ENCODE results near the gene GPR68.
"Not testable (repeated sequence)": the region's sequence is repeated elsewhere in the genome, so short reads cannot be mapped to it uniquely, and the experiment has no call there.

The GPR68 gene

DNA sequence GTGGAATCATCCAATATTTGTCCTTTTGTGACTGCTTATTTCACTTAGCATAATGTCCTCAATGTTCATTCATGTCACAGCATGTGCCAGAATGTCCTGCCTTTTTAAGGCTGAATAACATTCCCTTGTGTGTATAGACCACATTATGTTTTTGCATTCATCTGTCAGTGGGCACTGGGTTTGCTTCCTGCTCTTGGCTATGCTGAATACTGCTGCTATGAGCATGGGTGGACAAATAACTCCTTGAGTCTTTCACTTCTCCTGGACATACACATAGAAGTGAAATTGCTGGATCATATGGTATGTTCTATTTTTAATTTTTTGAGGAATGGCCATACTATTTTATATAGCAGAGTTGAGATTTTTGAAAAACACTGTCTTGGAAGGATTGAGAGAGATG lies 46.9 kb downstream of the GPR68 start:
- DNase-seq (ENCODE audit: low read depth in 1 of 2, low spot score in 1 of 2): no peak

DNA sequence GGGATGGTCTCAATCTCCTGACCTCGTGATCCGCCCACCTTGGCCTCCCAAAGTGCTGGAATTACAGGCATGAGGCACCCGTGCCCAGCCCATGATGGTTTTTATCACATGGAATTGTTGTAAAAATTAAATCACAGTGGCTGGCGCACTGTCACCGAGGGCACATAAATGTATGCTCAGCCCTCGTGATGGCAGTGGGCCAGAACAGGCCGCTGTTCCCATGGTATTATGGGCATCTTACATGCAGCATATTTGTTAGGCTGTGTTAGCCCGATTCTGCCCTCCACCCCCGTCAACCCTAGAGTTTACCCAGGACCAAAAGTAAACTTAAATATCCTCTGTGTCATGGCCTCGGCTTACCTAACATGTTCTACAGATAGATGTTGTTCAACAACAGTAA lies 48.6 kb downstream of the GPR68 start:
- DNase-seq (ENCODE audit: low read depth in 1 of 2, low spot score in 1 of 2): no peak

DNA sequence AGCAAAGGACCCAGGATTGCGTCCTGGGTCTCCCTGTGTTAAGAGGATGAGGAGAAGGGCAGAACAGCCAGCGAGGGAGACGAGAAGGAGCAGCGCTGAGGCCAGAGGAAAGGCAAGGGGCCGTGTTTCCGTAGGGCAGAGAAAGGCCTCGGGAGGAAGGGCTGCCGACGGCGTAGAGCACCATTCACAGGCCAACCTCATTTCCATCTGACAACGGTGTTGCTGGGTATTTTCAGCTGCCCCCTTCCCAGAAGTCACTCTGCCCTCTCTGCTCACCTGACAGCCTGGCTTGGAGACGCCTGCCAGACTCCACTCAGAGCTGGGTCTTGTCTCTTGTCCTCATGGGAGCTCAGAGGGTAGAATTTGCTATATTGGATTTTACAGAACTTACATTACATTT lies 51.4 kb downstream of the GPR68 start:
- no peak for DNase-seq (ENCODE audit: low read depth in 1 of 2, low spot score in 1 of 2)

DNA sequence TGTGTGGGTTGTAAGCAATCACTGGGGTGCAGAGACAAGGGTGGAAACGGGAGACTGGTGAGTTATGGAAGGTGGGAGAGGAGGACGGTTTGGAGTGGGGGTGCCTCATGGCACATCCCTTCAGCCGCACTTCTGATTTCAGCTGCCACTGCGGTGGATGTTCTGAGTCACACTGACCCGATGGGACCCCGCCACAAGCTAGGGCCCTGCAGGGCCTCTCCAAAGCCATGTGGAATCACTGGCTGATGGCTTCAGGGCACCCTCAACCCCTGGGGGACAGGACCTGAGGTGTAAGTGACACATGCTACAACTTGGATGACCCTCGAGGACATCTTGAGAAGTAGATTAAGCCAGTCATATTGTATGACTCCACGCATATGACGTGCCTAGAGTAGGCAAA lies 53.7 kb downstream of the GPR68 start:
- DNase-seq (ENCODE audit: low read depth in 1 of 2, low spot score in 1 of 2): no peak

DNA sequence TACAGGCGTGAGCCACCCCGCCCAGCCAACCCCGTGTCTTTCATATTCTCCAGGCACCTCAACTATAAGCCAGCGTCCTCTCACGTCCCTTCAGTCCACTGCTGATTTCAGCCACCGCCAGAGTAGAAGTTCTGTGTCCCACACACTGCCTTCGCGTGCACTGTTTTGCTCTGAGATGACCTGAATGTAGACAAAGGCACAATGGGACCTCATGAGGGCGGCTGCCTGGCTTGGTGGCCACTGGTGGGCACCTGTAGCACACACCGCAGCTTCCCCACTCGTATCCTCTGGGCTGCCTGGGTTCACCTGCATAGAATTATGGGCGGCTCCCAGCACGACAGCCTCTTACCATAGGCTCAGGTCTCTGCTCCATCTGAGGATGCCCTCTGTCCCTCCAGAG lies 57.2 kb downstream of the GPR68 start:
- DNase-seq (ENCODE audit: low read depth in 1 of 2, low spot score in 1 of 2): no peak

DNA sequence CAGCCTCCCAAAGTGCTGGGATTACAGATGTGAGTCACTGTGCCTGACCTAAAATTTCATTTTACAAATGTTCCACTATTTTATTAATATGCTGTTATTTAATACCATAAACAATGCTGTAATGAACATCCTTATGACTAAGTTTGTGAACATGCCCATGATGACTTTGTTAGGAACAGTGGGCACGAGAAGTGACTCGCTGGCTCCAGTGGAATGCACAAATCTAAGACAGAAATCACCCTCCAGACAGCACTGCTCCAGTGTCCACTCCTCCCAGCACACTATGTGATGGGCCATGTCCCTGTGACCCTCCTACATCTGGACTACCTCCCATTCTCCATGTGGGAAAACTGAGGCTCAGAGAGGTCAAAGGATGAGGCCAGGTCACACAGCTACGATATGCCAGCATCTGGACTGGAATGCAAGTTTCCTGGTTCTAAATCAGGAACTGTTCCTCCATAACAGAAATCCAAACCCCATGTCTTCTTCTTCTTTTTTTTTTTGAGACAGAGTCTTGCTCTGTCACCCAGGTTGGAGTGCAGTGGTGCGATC lies 57.9 kb downstream of the GPR68 start:
- DNase-seq (ENCODE audit: low read depth in 1 of 2, low spot score in 1 of 2): no peak

DNA sequence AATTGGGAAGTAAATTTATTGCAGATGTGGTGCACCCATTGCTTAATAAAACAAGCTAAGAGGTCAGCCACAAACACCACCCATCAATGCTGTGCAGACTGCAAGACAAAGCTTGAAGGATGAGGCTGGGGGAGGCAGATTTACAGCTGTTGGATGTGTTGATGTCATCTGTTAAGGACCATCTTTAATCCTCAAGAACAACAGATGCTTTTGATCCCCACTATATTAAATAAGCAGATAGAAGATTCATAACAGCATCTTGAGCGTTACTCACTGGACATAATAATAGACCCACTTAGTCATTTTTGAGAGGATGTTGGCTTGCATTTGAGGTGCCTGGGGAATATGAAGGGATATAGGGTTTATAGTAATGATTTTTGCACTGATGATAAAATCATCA lies 58.8 kb downstream of the GPR68 start:
- no peak for DNase-seq (ENCODE audit: low read depth in 1 of 2, low spot score in 1 of 2)

DNA sequence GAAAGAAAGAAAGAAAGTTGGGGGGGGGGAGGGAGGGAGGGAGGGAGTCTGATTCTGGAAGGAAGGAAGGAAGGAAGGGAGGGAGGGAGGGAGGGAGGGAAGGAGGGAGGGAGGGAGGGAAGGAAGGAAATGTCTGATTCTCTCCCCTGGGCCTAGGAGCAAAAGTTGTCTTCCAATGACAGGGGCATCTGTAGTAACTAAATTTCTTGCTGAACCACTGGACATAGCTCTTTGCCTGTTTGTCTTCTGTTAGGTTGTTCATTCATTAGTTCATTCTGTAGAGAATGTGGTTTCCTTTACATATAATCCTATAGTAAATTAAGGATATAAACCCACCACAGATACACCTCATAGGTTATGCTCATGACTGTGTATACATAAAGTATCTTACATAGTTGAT lies 59.9 kb downstream of the GPR68 start:
- no peak for DNase-seq (ENCODE audit: low read depth in 1 of 2, low spot score in 1 of 2)

DNA sequence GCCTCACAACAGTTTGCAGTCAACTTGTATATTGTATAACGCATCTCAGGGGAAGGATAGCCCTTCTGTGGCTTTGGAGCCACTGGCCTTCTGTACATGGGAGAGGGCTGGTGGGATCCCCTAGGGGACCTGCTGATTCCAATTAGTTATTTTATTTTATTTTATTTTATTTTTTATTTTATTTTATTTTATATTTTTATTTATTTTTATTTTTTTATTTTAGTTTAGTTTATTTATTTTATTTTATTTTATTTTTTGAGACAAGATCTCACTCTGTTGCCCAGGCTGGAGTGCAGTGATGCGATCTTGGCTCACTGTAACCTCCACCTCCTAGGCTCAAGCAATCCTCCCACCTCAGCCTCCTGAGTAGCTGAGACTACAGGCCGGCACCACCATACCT lies 61.8 kb downstream of the GPR68 start:
- DNase-seq (ENCODE audit: low read depth in 1 of 2, low spot score in 1 of 2): not testable (repeated sequence)

Measured in stimulated activated CD4-positive, alpha-beta T cell treated with anti-CD3 and anti-CD28 coated beads, Interleukin-15, amount 100 ng/mL, for 1 hour (primary cell).